ES-I3 (cell line): ENCODE results near the gene EFNA3.

ENCODE experiments used
- H3K36me3 ChIP-seq: 2 replicates; pipeline ENCODE4 v1.6.1; 2013; ENCODE audit warnings: mild to moderate bottlenecking, low read length, control low read depth, moderate library complexity; ENCODE audit not compliant: insufficient read depth
- H3K4me1 ChIP-seq: 2 replicates; pipeline ENCODE4 v1.6.1; 2013; ENCODE audit warnings: mild to moderate bottlenecking, control low read depth, low read length; ENCODE audit not compliant: insufficient read depth
- H3K9ac ChIP-seq: 2 replicates; pipeline ENCODE4 v1.6.1; 2013; ENCODE audit warnings: low read depth, mild to moderate bottlenecking, low read length, moderate library complexity
- H3K9me3 ChIP-seq: 2 replicates; pipeline ENCODE4 v1.6.1; 2013; ENCODE audit warnings: mild to moderate bottlenecking, low read length, moderate library complexity; ENCODE audit not compliant: control insufficient read depth, insufficient read depth

The EFNA3 gene

DNA sequence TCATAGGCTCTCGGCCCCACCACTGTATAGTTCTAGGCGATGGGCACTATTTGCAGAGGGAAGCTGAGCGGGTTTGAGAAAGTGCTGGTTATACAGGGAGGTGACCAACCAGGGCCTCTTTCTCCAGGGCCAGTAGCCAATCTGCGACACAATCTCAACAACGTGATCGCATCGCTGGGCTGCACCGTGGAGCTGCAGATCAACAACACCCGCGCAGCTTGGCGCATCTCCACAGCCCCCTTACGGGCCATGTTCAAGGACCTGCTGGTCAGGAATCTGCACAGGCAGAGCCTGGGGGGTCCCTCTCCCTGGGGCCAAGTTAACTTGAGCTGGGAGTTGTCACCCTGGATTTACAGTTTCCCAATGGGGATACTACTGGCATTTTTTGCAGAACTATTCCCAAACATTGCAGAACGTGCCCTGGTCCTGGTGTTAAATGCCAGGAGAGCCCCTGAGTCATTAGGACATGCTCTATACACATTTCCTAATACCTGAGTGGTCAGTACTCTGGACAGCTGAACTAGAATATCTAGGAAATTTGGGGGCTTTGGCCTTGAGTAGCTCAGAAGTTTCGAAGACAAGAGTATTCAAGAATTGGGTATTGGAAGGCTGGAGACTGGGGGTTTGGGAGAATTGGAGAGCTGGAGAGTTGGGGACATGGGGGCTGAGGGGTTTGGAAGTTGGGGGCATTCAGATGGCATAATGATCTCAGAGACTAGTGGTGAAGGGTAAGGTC lies 38.1 kb upstream of the EFNA3 start:
- Histone ChIP-seq H3K36me3 (no peaks in the 10 kb centered on the region), H3K4me1 (peaks cover 3% of the 10 kb centered on the region; the same call in 1 of the 2 replicates), H3K9me3 (no peaks in the 10 kb centered on the region), H3K9ac (no peak overlapping the region)

DNA sequence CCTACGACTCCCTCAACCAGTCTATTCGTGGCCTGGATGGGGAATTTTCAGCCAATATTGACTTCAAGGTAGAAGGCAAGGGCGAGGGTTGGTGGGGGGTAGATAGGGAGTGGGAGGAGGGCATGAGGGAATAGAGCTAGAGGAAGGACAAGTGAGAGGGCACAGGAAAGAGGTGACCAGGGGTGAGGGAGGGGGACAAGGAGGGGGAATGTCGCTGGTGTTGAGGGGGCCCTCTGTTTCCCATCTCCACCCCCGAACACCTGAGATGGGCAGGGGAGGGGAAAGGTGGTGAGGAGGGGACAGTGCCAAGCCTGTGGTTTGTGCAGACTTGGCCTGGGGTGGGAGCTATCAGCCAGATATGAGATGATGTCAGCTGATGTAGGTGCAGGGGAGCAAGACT lies 35.8 kb upstream of the EFNA3 start:
- Histone ChIP-seq H3K36me3 (no peaks in the 10 kb centered on the region), H3K9ac (no peak overlapping the region), H3K9me3 (no peaks in the 10 kb centered on the region), H3K4me1 (peaks cover 3% of the 10 kb centered on the region; the same call in 1 of the 2 replicates)

DNA sequence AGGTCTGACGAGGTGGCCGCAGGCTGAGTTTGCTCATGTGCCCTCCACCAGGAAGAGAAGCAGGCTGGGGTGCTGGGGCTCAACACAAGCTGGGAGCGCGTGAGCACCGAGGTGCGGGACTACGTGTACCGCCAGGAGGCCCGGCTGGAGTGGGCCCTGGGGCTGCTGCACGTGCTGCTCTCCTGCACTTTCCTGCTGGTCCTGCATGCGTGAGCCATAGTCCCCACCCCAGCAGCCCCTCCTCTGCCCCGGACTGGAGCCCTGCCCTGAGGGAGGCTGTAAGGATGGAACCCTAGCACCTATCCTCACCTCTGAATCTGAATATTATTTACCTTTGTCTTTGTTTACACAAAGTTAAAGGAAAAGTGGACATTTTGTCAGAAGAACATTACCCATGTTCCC lies 35.3 kb upstream of the EFNA3 start:
- Histone ChIP-seq H3K36me3 (no peaks in the 10 kb centered on the region), H3K4me1 (peaks cover 3% of the 10 kb centered on the region; the same call in 1 of the 2 replicates), H3K9me3 (no peaks in the 10 kb centered on the region), H3K9ac (no peak overlapping the region)

DNA sequence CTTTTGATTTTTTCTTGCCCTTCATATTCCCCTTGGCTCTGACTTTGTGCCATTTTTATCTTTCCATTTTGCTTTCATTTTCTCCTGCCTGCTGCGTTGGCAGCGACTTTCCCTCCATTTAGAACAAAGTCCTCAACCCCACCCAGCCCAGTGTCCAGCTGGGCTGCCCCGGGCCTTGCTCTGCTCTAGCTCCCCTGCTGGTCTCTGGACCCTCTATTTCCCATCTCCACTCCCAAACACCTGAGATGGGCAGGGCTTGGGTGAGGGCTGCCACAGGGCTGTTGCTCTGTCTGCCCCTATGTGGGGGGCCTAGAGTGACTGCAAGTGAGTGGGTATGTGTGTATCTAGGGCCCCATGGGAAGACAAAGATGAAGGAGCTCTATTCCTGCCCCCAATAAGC lies 34.8 kb upstream of the EFNA3 start:
- Histone ChIP-seq H3K9me3 (no peaks in the 10 kb centered on the region), H3K4me1 (peaks cover 3% of the 10 kb centered on the region; the same call in 1 of the 2 replicates), H3K36me3 (no peaks in the 10 kb centered on the region), H3K9ac (no peak overlapping the region)

DNA sequence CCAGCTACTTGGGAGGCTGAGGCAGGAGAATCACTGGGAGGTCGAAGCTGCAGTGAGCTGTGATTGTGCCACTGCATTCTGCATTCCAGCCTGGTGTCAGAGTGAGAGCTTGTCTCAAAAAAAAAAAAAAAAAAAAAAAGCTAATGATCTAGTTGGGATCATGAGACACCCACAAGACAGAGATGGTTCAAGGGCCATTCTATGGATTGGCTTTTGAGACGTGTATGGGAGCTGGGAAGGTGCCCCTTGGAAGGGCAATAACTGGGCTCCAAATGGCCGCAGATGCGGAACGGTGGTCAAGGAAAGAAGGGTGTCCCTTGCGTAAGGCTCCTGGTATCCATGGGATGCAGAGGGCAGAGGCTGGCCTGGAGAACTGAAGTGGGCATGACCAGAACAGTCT lies 34.3 kb upstream of the EFNA3 start:
- Histone ChIP-seq H3K4me1 (peaks cover 3% of the 10 kb centered on the region; the same call in 1 of the 2 replicates), H3K36me3 (no peaks in the 10 kb centered on the region), H3K9me3 (no peaks in the 10 kb centered on the region), H3K9ac (no peak overlapping the region)

DNA sequence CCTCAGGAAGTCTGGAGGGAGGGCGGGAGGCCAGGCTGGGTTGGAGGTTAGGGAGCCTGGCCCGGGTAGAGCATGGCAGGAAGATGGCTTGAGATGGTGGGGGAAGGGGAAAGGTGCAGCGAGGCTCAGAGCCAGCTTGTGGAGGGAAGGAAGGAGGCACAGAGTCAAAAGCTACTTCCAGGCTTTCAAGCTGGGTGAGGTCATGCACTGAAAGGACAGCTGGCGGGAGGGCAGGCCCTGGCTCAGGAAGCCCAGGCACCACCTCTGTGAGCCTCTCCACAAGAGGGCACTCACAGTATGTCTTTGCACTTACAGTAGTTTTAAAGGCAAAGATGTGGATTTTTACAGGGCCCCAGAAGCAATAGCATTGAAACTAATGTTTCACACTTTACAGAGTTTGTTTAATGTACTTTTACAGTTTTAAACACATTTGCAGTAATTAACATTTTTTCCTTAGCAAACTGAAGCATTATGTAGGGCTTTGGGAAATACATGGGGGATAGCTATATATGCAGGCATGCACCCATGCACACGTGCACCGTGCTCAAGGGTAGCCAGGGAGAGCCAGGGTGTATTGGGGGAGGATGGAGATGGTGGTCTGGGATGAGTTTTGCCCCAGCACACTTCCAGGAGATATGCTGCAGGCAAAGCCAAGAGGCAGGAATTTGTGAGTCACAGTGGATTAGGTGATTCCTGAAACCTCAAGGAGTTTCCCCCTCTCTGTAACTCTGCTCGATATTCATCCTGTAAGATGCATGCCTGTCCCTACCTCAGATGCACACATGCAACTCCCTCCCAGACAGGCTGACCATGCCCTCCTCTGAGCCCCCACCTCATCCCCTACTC lies 33.6 kb upstream of the EFNA3 start:
- Histone ChIP-seq H3K36me3 (no peaks in the 10 kb centered on the region), H3K4me1 (peaks cover 6% of the 10 kb centered on the region; the same call in 1 of the 2 replicates), H3K9ac (no peak overlapping the region), H3K9me3 (no peaks in the 10 kb centered on the region)

DNA sequence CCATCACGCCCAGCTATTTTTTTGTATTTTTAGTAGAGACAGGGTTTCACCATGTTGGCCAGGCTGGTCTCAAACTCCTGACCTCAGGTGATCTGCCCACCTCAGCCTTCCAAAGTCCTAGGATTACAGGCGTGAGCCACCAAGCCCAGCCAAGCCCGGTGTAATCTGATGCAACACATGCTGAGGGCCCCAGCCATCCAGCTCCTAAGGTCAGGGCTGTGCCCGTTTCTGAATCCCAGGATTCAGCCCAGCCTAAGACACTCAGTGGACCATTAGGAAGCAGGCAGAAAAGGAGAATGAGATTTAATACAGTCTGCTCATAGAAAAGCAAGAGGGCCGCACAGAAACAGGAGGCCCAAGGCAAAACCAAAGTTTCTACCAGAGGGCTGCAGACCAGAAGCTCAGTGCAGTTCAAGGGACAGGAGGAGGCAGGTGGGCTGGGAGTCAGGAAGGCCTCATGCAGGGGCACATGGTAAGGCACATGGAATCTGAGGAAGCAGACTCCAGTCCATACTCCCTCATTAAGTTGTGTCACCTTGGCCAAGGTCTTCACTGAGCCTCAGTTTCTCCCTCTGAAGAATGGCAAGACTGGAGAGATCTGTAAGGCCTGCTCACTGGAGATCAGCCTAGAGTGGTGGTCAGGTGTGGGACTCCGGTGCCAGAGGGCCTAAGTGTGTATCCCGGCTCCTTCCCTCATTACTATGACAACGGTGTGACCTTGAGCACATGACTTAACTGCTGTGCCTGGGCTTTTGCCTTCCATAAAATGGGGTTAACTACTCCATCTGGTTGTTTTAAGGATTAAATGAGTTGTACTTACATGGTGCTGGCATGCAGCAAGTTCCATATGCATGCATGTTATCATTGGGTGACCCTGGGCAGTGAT lies 29.9 kb upstream of the EFNA3 start:
- Histone ChIP-seq H3K36me3 (no peaks in the 10 kb centered on the region), H3K9me3 (no peaks in the 10 kb centered on the region), H3K4me1 (peaks cover 14% of the 10 kb centered on the region; the same call in 1 of the 2 replicates), H3K9ac (no peak overlapping the region)

DNA sequence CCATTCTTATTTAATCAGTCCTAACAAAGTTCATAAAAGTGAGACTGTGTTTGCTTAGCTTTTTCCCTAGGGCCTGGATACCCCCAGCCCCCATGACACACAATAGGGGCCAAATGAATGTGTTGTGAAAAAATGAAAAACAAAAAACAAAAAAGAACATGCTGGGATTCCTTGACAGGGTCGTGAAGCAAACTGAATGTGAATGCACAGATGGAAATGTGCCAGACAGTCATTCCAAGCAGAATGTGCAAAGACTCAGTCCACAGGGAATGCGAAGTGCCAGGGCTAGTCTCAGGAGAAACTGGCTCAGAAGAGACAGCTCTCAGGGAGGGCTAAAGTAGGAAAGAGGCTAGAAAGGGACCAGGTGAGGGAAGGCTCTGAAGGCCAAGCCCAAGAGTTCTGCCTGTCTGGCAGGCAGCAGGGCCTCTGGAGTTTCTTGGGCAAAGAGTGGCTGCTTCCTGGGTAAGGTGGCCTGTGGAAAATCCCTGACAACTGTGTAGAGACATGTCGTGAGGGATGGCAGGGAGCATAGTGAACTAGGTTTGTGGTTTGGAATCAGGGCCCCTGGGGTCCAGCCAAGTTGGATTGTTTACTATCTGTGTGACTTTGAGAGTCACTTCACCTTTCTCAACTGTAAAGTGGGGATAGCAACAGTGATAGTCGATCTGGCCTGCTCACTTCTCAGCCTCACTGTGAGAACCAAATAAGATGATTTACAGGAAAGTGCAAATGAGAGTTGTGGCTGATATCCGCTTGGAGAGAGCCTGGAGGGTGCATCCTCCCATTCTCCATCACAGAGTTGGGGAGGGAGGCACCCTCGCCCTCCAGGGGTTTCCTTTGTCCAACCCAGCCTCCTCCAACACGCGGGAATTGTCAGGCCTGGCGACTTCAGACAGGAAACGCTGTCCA lies 28.7 kb upstream of the EFNA3 start:
- no peaks in the 10 kb centered on the region for H3K36me3 ChIP-seq
- H3K9me3 ChIP-seq, result no peaks in the 10 kb centered on the region
- peaks cover 11% of the 10 kb centered on the region; the same call in 1 of the 2 replicates for H3K4me1 ChIP-seq
- H3K9ac ChIP-seq, result 0 out of 2 replicates have a peak overlapping the region, but pooled peaks have one; percentile 48

DNA sequence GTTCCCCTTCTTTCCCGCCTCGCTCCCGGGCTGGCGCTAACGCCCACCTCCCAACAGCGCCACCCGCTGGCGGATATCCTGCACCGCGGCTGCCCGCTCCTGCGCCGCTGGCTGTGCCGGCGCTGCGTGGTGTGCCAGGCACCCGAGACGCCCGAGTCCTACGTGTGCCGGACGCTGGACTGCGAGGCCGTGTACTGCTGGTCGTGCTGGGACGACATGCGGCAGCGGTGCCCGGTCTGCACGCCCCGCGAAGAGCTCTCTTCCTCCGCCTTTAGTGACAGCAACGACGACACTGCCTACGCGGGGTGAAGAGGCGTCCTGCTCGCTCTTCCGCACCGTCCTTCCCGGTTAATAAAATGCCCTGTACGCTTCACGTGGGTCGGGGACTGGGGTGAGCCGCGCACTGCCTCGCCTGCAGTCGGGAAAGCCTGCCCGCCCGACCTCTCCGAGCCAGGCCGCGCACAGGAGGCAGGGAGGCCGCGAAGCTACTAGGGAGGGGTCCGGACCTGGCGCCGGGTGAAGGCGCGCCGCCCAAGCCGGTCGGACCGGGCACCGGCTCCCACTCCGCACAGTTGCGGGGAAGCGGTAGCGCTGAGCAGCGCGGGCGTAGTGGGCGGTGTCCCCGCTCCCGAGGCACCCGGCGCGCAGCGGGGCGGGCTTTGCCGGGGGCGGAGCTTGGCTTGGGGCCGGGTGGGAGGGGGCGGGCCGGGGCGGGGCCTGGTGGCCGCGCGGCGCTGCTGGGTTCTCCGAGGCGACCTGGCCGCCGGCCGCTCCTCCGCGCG lies 27.9 kb upstream of the EFNA3 start, which contains the start of gene ADAM15:
Gene ADAM15, plus strand, starts transcription at position 757 of the 782 bp plus-strand sequence. CDS start 71 bp downstream, outside the sequence.
- H3K36me3 ChIP-seq, result no peaks in the 10 kb centered on the region
- H3K4me1 ChIP-seq, result peaks cover 11% of the 10 kb centered on the region; the same call in 1 of the 2 replicates
- peak within 1 kb of the TSS; percentile 78 for H3K9ac ChIP-seq
- H3K9me3 ChIP-seq, result no peaks in the 10 kb centered on the region

DNA sequence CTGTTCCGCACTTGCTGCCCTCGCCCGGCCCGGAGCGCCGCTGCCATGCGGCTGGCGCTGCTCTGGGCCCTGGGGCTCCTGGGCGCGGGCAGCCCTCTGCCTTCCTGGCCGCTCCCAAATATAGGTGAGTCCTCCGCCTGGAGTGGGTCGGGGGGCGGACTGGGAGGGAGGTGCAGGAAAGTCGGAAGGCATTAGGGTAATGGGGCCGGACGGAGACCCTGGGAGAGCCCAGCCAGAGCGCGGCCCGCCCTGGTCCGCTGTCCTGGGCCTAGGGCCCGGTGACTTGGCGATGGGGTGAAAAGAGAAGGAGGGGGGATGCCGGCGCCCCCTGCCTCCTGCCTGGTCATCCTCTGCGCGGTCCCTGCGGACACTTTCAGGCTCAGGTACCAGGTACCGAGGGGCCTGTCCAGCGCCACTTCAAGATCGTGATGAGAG lies 27.3 kb upstream of the EFNA3 start:
- no peaks in the 10 kb centered on the region for H3K36me3 ChIP-seq
- peaks cover 11% of the 10 kb centered on the region; the same call in 1 of the 2 replicates for H3K4me1 ChIP-seq
- peak overlapping the region; percentile 78 for H3K9ac ChIP-seq
- H3K9me3 ChIP-seq, result no peaks in the 10 kb centered on the region

DNA sequence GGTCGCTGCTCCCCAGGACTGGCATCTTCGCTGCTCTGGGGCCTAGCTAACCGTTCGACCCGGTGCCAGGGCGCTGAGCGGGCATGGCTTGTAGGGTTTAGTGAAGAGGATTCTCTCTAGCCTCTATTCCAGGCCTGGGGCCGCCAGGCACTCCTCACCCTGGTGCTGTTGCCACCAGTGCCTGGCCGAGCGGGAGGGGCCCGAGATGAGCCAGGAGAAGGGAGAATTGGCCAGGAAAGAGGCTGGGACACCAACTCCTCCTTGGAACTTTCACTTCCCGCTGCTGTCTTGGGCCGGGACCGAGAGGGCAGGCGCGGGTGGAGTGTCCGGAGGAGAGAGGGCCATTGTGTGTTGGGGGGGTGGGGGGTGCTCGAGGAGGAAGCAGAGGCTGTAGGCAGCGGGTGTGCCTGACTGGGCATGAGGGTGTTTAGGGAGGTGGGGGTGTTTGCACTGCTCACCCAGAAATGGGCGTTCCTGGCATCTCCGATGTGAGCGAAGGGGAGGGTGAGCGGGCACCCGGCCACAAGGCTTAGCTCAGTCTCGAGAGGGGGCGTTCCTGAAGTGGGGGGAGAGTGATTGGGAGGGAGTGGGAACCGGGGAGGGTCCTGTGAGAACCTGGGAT lies 26.7 kb upstream of the EFNA3 start:
- no peaks in the 10 kb centered on the region for H3K9me3 ChIP-seq
- no peaks in the 10 kb centered on the region for H3K36me3 ChIP-seq
- H3K9ac ChIP-seq, result peak overlapping the region; percentile 78
- H3K4me1 ChIP-seq, result peaks cover 11% of the 10 kb centered on the region; the same call in 1 of the 2 replicates
